Hematopoietic multipotent progenitor cell treated with erythropoietin and hydrocortisone succinate and interleukin-3 and kit ligand, for 4 days (in vitro differentiated cells): ENCODE data around the gene SETSIP.
"Not testable (repeated sequence)": the region's sequence is repeated elsewhere in the genome, so short reads cannot be mapped to it uniquely, and the experiment has no call there.

Experiments
- DNase-seq: peaks from one replicate; pipeline ENCODE4 v3.0.0-alpha.2; 2015

The SETSIP gene

GRCh38 chr1:92075311-92075710, at the start of gene SETSIP:
Gene SETSIP (minus strand): TSS chr1:92075411. CDS start chr1:92075411, 0 bp downstream.
- DNase-seq: no peak

- peak; percentile 86 for DNase-seq
Observed at GRCh38 chr1:92123868-92124267, 48.7 kb upstream of the SETSIP start.

- peak; percentile 28 for DNase-seq
Observed at GRCh38 chr1:92118826-92119225, 43.6 kb upstream of the SETSIP start.

- peak; percentile 41 for DNase-seq
Observed at GRCh38 chr1:92117526-92117925, 42.3 kb upstream of the SETSIP start.

DNA sequence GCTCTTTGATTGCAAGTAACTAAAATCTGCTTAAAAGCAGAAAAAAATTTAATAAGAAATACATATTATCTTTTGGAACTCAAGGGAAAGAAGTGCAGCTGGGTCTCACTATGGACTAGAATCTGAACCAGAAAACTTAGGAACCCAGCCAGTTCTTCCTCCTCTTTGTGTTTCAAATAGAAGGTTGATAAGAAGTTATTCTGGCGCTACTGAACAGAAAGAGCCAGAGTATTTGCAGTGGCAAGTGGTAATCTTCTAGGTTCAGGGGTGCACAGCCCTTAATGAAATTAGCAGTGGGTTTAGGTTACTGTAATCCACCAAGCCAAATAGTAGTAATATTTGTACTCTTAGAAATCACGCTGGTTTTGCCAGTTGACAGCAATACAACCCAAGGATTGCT, 33.4 kb upstream of the SETSIP start:
- DNase-seq: no peak

- DNase-seq: no peak
Observed at GRCh38 chr1:92105546-92106081, 30.4 kb upstream of the SETSIP start.

DNA sequence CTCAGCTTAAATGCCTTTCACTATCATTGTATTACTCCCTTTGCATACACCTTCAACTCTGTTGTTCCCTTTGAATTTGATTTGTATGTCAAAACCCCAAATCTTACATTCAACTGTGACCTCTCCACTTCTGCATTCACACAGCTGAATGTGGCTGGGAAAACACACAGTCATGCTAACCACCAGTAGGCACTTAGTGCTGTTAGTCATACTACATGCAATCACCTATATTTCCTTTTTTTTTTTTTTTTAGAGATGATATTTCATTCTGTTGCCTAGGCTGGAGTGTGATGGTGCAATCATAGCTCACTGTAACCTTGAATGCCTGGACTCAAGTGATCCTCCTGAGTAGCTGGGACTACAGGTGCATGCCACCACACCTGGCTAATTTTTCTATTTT, 21.1 kb upstream of the SETSIP start:
- peak; percentile 69 for DNase-seq

GRCh38 chr1:92095874-92096273, 20.7 kb upstream of the SETSIP start:
- no peak for DNase-seq

DNA sequence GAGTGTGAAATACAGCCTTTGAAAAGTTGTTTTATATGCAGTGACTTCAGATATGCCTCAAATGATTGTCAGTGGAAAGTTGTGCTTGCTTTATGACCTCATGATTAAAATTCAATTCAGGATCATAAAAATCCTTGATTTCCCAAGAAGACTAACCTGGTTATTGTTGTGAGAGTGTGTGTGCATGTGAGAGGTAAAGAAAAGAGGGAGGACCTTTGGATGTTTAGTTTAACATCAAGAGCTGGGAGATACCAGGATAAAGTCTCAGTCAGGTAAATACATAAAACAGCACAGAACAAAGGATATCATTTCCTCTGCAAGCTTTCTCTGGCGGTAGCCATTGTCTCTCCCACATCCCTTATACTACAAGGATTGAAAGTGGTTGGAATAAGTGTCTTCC, 19.4 kb upstream of the SETSIP start:
- no peak for DNase-seq

GRCh38 chr1:92094090-92094489, 18.9 kb upstream of the SETSIP start:
- DNase-seq: no peak

DNA sequence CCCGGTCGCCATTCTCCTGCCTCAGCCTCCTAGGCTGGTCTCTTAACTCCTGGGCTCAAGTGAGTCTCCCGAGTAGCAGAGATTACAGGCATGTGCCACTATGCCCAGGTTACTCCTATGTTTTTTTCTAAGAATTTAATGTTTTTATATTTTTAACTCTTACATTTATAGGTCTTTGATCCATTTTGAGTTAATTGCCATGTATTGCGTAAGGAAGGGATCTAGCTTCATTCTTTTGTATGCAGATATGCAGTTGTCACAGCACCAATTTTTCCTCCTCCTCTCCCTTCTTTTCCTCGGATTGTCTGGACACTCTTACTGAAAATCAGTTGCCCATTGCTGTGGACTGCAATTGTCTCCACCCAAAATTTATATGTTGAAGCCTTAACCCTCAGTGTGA, 16.4 kb upstream of the SETSIP start:
- no peak for DNase-seq

- no peak for DNase-seq
Observed at GRCh38 chr1:92087542-92087941, 12.3 kb upstream of the SETSIP start.

DNA sequence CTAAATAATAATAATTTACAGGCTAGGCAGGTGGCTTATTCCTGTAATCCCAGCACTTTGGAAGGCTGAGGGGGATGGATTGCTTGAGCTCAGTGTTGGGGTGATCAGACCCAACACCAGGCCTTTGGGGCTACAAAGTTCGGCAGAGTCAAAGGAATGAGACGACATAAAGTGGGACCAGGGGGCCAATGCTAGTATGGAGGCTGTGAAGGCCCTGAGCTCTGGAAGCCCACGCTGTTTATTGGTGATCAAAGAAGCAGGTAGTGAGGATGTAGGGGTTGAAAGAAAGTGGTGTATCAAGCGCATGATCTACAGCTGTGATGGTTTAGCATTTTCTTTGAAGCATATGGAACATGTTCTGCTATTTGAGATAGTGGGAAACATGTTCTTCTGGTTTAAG, 10.5 kb upstream of the SETSIP start:
- DNase-seq: peak; percentile 35

- DNase-seq: no peak
Observed at GRCh38 chr1:92084651-92085050, 9.4 kb upstream of the SETSIP start.

DNA sequence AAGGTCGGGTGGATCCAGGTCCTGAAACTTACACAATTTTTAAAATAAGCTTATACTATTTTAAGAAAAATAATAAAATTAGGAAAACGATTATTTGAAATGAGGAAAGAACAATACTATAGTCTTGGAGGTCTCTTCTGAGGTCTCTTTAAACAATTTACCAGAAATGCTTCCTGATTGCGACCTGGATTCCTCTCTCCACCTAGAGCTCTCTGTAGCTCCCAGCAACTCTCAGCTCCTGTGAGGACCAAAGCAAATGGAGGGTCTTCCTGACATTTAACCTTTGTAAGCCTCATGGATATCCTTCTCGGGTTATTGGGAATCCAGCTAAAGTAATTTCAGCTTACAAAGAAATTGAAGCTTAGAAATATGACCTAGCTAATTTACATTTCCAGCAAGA, 5.8 kb upstream of the SETSIP start:
- DNase-seq: peak; percentile 5

DNA sequence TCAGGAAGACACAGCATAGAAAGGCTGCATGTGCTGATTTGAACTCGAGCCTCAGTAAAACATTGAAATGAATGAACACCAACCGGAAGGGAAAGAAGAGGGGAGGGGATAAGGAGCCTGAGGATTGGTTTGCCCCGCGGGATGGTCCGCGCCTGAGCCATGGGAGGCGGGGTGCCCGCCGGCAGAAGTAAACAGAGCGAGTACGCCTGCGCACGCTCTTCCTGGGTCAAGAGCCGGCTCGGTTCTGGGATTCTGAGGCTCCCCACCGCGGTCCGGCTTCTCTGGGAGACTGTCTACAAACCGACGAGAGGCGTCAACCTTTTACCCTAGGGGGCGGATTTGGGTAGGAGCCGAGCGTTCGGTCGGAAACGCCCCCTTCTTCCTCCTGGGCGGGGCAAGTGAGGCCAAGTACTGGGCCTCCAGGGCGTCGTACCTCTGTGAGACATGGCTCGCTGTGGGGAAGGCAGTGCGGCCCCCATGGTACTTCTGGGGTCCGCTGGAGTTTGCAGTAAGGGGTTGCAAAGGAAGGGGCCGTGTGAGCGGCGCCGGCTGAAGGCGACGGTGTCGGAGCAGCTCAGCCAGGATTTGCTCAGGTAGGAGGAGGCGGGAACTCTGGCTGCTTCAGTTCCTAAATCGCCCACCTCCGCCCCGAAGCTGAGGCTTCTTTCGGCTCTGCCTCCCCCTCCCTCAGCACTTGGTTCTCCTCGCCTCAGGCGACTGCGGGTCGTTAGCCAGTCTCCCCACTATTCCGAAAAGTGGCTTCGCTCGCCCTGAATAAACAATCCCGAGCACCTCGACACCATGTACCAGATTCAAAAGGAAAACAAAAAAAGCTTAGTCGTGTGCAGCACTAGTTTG, 5.1 kb upstream of the SETSIP start, which contains the start of gene BTBD8:
Gene BTBD8, plus strand, starts transcription at position 218 of the 858 bp plus-strand sequence. Its CDS starts 227 bp downstream, at position 445.
- DNase-seq: peak; percentile 93

- DNase-seq: no peak
Observed at GRCh38 chr1:92079441-92079840, 4.2 kb upstream of the SETSIP start.

GRCh38 chr1:92078077-92078476, 2.9 kb upstream of the SETSIP start:
- not testable (repeated sequence) for DNase-seq

DNA sequence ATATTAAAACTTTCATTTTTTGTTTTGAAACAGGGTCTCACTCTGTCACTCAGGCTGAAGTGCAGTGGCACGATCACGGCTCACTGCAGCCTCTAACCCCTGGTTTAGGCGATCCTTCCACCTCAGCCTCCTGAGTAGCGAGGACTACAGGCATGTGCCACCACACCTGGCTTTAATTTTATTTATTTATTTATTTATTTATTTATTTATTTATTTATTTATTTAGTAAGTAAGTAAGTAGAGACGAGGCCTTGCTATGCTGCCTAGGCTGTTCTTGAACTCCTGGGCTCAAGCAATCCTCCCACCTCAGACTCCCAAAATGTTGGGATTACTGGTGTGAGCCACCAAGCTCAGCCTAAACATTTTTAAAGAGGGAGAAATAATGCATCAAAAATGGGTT, 1.2 kb upstream of the SETSIP start:
- no peak for DNase-seq

DNA sequence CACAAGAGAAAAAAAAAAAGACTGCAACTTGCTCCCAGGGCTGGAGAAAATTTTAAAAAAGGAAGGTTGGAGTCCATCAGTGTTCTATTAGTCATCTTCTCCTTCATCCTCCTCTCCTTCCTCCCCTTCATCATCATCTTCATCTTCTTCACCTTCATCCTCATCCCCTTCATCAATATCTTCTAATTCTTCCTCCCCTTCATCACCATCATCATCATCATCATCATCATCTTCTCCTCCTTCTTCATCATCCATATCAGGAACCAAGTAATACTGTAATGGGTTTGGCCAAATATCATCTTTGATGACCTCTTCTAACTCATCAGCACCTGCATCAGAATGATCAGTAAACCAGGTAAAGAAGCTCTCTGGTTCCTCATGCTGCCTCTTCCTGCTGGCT, 765 bp downstream of the SETSIP start:
- DNase-seq: not testable (repeated sequence)

GRCh38 chr1:92070892-92071291, 4.3 kb downstream of the SETSIP start:
- no peak for DNase-seq

- no peak for DNase-seq
Observed at GRCh38 chr1:92066321-92066720, 8.9 kb downstream of the SETSIP start.

- DNase-seq: peak; percentile 51
Observed at GRCh38 chr1:92065042-92065441, 10.2 kb downstream of the SETSIP start.

- DNase-seq: no peak
Observed at GRCh38 chr1:92051948-92052347, 23.3 kb downstream of the SETSIP start.
